ENCODE results near the gene MACROD2. TPM values are rescaled to one million over a fixed set of nuclear protein-coding genes. Genes with fewer than 3 reads are reported as not detected.

Gene MACROD2
- total RNA-seq, 4 donors from 2014 or later, result 2.9 to 11.3 (median 8.0) TPM

DNA sequence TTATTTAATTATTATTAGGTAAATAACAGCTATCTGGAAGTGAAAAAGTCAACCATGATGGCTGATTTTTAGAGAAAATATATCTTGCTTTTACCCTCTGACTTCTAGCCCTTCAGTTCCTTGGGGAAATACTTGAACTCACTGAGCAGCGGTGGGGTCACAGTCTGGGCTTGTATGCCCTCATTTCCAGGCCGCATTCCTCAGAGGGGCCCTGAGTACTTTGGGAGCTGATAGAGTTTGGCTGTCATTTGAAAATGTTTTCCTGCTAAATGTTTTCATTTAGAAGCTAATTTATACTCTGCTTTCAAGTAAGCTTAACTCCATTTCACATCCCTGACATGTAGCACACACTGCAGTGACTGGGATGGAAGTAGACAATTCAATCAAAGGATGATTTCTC, 1549.4 kb downstream of the MACROD2 start:
- TF ChIP-seq, protein P1, sequence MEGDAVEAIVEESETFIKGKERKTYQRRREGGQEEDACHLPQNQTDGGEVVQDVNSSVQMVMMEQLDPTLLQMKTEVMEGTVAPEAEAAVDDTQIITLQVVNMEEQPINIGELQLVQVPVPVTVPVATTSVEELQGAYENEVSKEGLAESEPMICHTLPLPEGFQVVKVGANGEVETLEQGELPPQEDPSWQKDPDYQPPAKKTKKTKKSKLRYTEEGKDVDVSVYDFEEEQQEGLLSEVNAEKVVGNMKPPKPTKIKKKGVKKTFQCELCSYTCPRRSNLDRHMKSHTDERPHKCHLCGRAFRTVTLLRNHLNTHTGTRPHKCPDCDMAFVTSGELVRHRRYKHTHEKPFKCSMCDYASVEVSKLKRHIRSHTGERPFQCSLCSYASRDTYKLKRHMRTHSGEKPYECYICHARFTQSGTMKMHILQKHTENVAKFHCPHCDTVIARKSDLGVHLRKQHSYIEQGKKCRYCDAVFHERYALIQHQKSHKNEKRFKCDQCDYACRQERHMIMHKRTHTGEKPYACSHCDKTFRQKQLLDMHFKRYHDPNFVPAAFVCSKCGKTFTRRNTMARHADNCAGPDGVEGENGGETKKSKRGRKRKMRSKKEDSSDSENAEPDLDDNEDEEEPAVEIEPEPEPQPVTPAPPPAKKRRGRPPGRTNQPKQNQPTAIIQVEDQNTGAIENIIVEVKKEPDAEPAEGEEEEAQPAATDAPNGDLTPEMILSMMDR (IDR thresholded peaks at IDR 0.05; ENCODE audit: low read depth), result no peak

DNA sequence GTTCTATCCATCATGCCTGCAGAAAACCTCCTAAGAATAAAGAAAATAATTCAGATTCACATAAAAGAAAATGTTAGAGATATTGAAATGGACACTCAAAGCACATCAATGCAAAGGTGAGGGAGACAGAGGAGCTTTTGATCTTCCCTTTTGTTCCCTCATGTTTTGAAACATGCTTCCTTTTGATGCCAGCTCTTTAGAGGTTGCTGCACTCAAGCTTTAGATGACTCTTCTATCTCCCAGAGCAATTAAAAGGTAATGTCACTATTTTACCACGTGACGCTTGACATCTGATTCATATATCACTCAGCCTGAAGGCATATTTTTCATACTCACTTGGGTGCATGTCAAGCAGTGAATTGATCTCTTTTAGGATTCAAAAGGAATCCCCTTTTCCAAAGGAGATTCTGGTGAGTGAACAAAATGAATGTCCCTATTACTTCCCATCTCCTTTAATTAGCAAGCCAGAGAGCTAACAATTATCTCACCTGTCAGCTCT, 1551.3 kb downstream of the MACROD2 start:
- TF ChIP-seq, protein P1 (IDR thresholded peaks at IDR 0.05; ENCODE audit: low read depth), result no peak

DNA sequence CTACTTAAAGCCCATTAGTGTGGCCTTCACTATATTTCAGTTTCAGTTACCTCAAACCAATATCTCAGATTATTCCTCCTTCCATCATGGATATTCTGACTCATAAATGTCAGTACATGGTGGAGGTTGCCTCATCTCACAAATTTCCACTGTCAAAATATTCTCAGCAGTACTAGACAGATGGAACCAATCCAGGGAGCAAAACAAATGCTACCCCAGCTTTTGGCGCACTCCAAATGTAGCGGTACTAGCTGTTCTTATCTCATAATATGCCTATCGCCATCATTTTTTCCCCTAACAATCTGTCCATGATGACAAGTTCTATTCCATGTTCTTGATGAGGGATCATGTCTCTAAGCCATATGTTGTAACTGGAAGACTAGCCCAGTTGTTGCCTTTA, 1551.8 kb downstream of the MACROD2 start:
- TF ChIP-seq, protein P1 (IDR thresholded peaks at IDR 0.05; ENCODE audit: low read depth), result no peak

DNA sequence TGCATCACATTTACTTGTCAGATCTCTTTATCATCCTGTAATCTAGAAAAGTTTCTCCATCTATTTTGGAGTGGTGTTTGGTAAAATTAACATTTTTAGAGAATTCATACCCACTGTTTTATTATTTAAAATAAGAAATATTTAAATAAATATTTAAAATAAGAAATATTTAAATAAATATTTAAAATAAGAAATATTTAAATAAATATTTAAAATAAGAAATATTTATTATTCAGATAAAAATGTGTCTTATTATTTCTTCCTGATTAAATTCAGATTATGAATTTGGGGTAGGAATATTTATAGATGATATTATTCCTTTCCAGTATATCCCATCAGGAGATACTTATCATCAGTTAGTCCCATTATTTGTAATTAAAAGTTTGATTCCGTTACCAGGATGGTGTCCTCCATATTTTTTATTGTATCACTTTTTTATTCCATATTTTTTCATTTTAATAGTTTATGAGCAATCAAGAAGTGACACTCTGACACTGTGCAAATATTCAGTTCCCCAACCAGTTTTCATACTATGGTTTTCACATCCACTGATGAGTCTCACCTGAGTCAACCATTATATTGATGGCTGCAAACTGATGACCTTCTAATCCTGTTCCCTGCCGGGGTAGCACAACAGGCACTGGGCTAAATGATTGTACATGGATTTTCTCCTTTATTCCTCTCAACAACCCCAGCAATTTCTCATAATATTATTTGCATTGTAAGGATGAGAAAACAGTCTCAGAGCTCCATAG, 1555.0 kb downstream of the MACROD2 start:
- TF ChIP-seq, protein P1 (IDR thresholded peaks at IDR 0.05; ENCODE audit: low read depth), result no peak

DNA sequence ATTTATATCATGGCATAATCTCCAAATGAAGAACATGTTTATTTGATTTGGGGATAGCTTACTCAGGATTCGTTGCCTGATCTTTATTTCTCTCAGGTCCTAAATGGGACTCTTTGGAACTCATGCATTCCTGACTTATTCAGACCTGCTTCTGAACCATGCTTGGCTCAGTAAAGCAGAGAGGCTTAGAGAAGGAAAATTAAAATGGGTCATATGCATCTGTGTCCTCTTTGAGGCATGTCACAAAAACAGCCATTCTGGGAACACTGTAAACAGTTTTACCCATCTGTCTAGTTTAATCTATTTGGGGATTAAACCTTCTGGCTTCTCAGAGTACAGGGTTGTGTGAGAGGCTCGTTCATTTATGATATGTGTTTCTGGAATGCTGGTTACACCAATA, 1560.6 kb downstream of the MACROD2 start:
- TF ChIP-seq, protein P1 (IDR thresholded peaks at IDR 0.05; ENCODE audit: low read depth), result no peak

DNA sequence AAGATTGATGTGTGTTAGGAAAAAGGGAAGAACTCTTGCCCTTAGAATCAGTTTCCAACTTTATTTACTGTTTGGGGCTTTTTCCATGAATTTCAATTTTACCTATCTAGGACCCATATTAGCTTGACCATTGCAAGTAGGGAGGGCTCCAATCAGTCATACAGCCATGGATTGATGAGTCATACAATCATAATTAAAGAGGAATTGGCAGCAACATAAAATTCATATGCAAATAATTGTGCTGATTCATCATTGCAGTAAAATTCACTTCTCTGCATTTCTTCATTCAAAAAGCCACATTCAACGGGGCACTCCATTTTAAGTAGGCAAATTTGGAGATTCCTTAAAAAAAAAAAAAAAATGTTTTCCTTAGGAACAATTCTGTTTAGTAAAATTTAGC, 1561.6 kb downstream of the MACROD2 start:
- TF ChIP-seq, protein P1 (IDR thresholded peaks at IDR 0.05; ENCODE audit: low read depth), result no peak

DNA sequence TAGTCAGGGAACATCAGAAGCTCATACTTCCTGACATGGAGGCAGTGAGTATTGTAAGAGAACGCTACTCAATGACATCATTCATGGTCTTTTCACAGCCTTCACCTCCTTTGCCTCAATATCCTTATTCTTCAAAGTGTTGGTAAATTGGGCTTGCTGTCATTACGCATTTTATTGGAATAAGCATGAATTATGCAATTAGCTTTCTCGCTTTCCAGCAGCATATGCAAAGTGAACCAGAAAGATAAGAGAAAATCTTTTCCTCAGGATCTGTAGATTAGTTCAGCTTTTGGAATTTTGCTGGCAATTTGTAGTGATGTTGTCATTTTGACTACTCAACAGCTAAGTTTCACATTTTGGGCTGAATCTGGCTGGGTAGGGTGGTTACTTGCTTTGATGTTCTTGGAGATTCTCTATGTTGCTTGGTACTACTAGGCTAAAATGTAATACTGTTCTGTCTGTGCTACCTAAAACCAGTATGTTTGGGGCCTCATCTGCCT, 1565.8 kb downstream of the MACROD2 start:
- TF ChIP-seq, protein P1 (IDR thresholded peaks at IDR 0.05; ENCODE audit: low read depth), result no peak

All from subcutaneous adipose tissue (tissue), 4 donors.